ENCODE measurements around the gene PRSS1.

The PRSS1 gene

GRCh38 chr7:142799437-142799835 is 50.2 kb downstream of the PRSS1 start:
- H3K4me3 ChIP-seq (ENCODE audit: low read depth, low read length), result no peak overlapping the region
- no peak for DNase-seq (ENCODE audit: low read depth)
- in situ Hi-C loops (cut with HindIII; ENCODE audit: low sequenced_read_pairs), result no loop called here
- TF ChIP-seq, protein P1, sequence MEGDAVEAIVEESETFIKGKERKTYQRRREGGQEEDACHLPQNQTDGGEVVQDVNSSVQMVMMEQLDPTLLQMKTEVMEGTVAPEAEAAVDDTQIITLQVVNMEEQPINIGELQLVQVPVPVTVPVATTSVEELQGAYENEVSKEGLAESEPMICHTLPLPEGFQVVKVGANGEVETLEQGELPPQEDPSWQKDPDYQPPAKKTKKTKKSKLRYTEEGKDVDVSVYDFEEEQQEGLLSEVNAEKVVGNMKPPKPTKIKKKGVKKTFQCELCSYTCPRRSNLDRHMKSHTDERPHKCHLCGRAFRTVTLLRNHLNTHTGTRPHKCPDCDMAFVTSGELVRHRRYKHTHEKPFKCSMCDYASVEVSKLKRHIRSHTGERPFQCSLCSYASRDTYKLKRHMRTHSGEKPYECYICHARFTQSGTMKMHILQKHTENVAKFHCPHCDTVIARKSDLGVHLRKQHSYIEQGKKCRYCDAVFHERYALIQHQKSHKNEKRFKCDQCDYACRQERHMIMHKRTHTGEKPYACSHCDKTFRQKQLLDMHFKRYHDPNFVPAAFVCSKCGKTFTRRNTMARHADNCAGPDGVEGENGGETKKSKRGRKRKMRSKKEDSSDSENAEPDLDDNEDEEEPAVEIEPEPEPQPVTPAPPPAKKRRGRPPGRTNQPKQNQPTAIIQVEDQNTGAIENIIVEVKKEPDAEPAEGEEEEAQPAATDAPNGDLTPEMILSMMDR (IDR thresholded peaks at IDR 0.05; ENCODE audit: low read depth, low read length, missing control alignments), result no peak

DNA sequence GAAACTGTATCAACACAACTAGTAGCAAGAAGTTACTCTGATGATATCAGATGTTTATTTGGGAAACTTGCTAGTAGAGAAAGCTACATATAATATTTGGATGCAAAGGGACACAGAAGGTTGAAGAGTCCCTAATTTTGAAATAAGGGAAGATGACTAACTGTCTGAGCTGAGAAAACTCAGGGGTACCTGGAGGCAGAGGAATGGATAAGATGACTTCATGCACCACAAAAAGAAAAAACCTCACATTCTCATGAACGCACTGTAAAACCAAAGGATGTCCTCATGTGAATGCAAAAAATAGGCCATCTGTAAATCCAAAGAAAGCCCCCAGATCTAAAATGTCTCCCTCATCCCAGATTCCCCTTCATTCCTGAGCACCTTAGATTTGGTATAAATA is 50.8 kb downstream of the PRSS1 start:
- H3K4me3 ChIP-seq (ENCODE audit: low read depth, low read length), result no peak overlapping the region
- in situ Hi-C loops (cut with HindIII; ENCODE audit: low sequenced_read_pairs), result no loop called here
- no peak for DNase-seq (ENCODE audit: low read depth)
- TF ChIP-seq, protein P1 (IDR thresholded peaks at IDR 0.05; ENCODE audit: low read depth, low read length, missing control alignments), result no peak

DNA sequence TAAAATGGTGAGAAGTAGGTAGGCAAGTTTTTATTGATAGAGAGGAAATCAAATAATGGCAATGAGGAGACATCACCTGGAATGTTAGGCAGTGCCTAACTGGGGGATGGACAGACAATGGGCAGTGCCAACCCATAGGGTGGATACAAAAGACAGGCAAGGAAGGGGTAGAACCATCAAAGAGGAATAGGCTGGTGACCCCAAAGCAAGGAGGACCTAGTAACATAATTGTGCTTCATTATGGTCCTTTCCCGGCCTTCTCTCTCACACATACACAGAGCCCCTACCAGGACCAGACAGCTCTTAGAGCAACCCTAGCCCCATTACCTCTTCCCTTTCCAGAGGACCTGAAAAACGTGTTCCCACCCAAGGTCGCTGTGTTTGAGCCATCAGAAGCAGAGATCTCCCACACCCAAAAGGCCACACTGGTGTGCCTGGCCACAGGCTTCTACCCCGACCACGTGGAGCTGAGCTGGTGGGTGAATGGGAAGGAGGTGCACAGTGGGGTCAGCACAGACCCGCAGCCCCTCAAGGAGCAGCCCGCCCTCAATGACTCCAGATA is 51.5 kb downstream of the PRSS1 start:
- DNase-seq (ENCODE audit: low read depth), result no peak
- H3K4me3 ChIP-seq (ENCODE audit: low read depth, low read length), result no peak overlapping the region
- TF ChIP-seq, protein P1 (IDR thresholded peaks at IDR 0.05; ENCODE audit: low read depth, low read length, missing control alignments), result no peak
- in situ Hi-C loops (cut with HindIII; ENCODE audit: low sequenced_read_pairs), result no loop called here

GRCh38 chr7:142801601-142802295 is 52.5 kb downstream of the PRSS1 start:
- H3K4me3 ChIP-seq (ENCODE audit: low read depth, low read length), result no peak overlapping the region
- in situ Hi-C loops (cut with HindIII; ENCODE audit: low sequenced_read_pairs), result no loop called here

DNA sequence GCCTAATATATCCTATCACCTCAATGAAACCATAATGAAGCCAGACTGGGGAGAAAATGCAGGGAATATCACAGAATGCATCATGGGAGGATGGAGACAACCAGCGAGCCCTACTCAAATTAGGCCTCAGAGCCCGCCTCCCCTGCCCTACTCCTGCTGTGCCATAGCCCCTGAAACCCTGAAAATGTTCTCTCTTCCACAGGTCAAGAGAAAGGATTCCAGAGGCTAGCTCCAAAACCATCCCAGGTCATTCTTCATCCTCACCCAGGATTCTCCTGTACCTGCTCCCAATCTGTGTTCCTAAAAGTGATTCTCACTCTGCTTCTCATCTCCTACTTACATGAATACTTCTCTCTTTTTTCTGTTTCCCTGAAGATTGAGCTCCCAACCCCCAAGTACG is 53.0 kb downstream of the PRSS1 start:
- in situ Hi-C loops (cut with HindIII; ENCODE audit: low sequenced_read_pairs), result no loop called here
- H3K4me3 ChIP-seq (ENCODE audit: low read depth, low read length), result no peak overlapping the region
- DNase-seq (ENCODE audit: low read depth), result no peak
- TF ChIP-seq, protein P1 (IDR thresholded peaks at IDR 0.05; ENCODE audit: low read depth, low read length, missing control alignments), result no peak

More at GRCh38 chr7:142801601-142802295, 52.5 kb downstream of the PRSS1 start:
- TF ChIP-seq, protein P1 (IDR thresholded peaks at IDR 0.05; ENCODE audit: low read depth, low read length, missing control alignments), result no peak
- DNase-seq (ENCODE audit: low read depth), result no peak
